Ishikawa (cell line): ENCODE results near the gene SCNN1A.
A peak's percentile ranks its signal among the peaks of the same experiment; 100 is the strongest.

ENCODE experiments used
- EP300 ChIP-seq: IDR thresholded peaks from 2 replicates; pipeline ENCODE4 v1.6.1; 2012; ENCODE audit warnings: borderline replicate concordance
- RAD21 ChIP-seq: IDR thresholded peaks from 2 replicates; pipeline ENCODE4 v1.6.1; 2012; ENCODE audit warnings: low read depth

- TF ChIP-seq RAD21 (peak; percentile 42), EP300 (peak; percentile 86; the same call in 1 of the 2 replicates)
These were observed 911 bp upstream of the SCNN1A start for GRCh38 chr12:6376079-6376869.
